GM12865 (cell line): ENCODE data around the gene IDUA.

ENCODE experiments used
- DNase-seq: peaks from one replicate; pipeline ENCODE4 v3.0.0; 2010; ENCODE audit warnings: low read depth
- H3K4me3 ChIP-seq: 2 replicates; pipeline ENCODE4 v1.5.1; 2011; ENCODE audit warnings: mild to moderate bottlenecking, low read depth, low read length, control low read depth
- CTCF ChIP-seq: IDR thresholded peaks from 2 replicates; pipeline ENCODE4 v1.5.1; 2011; ENCODE audit warnings: low read length, control low read depth, low read depth, inconsistent platforms; ENCODE audit not compliant: insufficient read depth; ENCODE audit errors: missing control alignments

The IDUA gene

GRCh38 chr4:1032861-1033260, 46.0 kb downstream of the IDUA start:
- no peak for DNase-seq
- H3K4me3 ChIP-seq: no peak overlapping the region
- TF ChIP-seq CTCF: no peak

GRCh38 chr4:1033840-1034551, 47.2 kb downstream of the IDUA start:
- H3K4me3 ChIP-seq: no peak overlapping the region
- no peak for TF ChIP-seq CTCF
- DNase-seq: no peak

GRCh38 chr4:1035510-1035909, 48.7 kb downstream of the IDUA start:
- DNase-seq: no peak
- no peak for TF ChIP-seq CTCF
- H3K4me3 ChIP-seq: no peak overlapping the region

GRCh38 chr4:1036095-1036494, 49.3 kb downstream of the IDUA start:
- no peak overlapping the region for H3K4me3 ChIP-seq
- TF ChIP-seq CTCF: no peak
- no peak for DNase-seq

- TF ChIP-seq CTCF: no peak
- DNase-seq: no peak
- no peak overlapping the region for H3K4me3 ChIP-seq
Observed at GRCh38 chr4:1036976-1037810, 50.3 kb downstream of the IDUA start.

GRCh38 chr4:1038948-1039492, 52.2 kb downstream of the IDUA start:
- H3K4me3 ChIP-seq: no peak overlapping the region
- DNase-seq: no peak
- TF ChIP-seq CTCF: no peak
